ENCODE measurements around the gene IL9. TPM values are rescaled to one million over a fixed set of nuclear protein-coding genes. Genes with fewer than 3 reads are reported as not detected.

IL9 gene
- total RNA-seq, 2 donors from 2014 or later: not detected

GRCh38 chr5:135901633-135902032, 6.0 kb upstream of the IL9 start:
- H3K9ac ChIP-seq (ENCODE audit: low read depth in 2 of 2, low read length in 2 of 2): no peak overlapping the region
- intact Hi-C loops (cut with DNase I): no loop called here
- no peaks in the 10 kb centered on the region for H3K27me3 ChIP-seq
- no peak for TF ChIP-seq CTCF (IDR thresholded peaks at IDR 0.05)
- H3K4me3 ChIP-seq: no peak overlapping the region
- DNase-seq: no peak
- H3K9me3 ChIP-seq: no peaks in the 10 kb centered on the region
- no peak overlapping the region for H3K27ac ChIP-seq
- no peaks in the 10 kb centered on the region for H3K36me3 ChIP-seq
- H3K4me1 ChIP-seq: no peaks in the 10 kb centered on the region

- no peak for DNase-seq
- H3K9me3 ChIP-seq: no peaks in the 10 kb centered on the region
- TF ChIP-seq CTCF (IDR thresholded peaks at IDR 0.05): no peak
- H3K27ac ChIP-seq: no peak overlapping the region
- H3K9ac ChIP-seq (ENCODE audit: low read depth in 2 of 2, low read length in 2 of 2): no peak overlapping the region
- no peaks in the 10 kb centered on the region for H3K4me1 ChIP-seq
- intact Hi-C loops (cut with DNase I): no loop called here
- no peak overlapping the region for H3K4me3 ChIP-seq
- H3K36me3 ChIP-seq: no peaks in the 10 kb centered on the region
- no peaks in the 10 kb centered on the region for H3K27me3 ChIP-seq
These were observed 4.6 kb upstream of the IL9 start for GRCh38 chr5:135900276-135900675.

- no peak for TF ChIP-seq CTCF (IDR thresholded peaks at IDR 0.05)
- intact Hi-C loops (cut with DNase I): no loop called here
- Histone ChIP-seq H3K9ac (ENCODE audit: low read depth in 2 of 2, low read length in 2 of 2) (no peak overlapping the region), H3K36me3 (no peaks in the 10 kb centered on the region), H3K27ac (no peak overlapping the region), H3K27me3 (no peaks in the 10 kb centered on the region), H3K9me3 (no peaks in the 10 kb centered on the region), H3K4me3 (no peak overlapping the region), H3K4me1 (no peaks in the 10 kb centered on the region)
- no peak for DNase-seq
These were observed 3.0 kb upstream of the IL9 start for GRCh38 chr5:135898651-135899050.

DNA sequence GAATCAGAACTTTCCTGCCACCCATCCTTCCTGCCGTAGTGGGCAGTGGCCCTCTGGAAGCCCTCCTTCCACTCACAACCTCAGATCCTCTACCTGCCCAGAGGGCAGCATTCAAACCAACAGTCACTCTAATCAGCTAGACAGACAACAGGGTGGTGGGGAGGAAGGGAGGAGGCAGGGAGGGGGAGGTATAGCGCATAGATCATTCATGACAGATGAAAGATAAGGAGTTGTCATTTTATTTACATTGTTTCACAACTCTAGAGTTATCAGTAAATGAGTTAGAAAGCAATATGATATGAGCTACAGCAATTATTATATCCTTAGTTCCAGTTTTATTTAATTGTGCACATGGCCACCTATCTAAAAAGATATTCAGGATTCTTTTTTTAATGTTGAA, 852 bp downstream of the IL9 start:
- DNase-seq: no peak
- Histone ChIP-seq H3K36me3 (no peaks in the 10 kb centered on the region), H3K4me1 (no peaks in the 10 kb centered on the region), H3K27ac (no peak overlapping the region), H3K27me3 (no peaks in the 10 kb centered on the region), H3K9me3 (no peaks in the 10 kb centered on the region), H3K4me3 (no peak overlapping the region), H3K9ac (ENCODE audit: low read depth in 2 of 2, low read length in 2 of 2) (no peak overlapping the region)
- intact Hi-C loops (cut with DNase I): no loop called here
- no peak for TF ChIP-seq CTCF (IDR thresholded peaks at IDR 0.05)

DNA sequence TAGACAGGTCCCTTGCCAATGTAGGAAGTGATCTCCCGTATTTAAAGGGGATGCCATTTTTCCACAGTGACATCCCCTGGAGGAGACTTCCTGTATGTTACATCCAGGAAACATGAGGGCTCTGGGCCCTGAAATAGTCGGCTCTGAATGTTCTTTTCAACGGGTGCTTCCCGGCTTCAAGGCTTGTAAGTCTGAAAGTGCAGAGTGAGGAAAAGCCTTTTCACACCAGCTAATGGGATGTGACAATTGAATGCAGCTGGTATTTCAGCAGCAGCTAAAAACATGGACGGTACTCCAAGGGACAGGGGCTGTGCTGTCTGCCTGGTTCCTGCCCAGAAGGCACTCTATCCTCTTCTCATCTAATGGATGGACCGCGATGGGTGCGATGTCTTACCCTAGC, 1.4 kb downstream of the IL9 start:
- no peaks in the 10 kb centered on the region for H3K36me3 ChIP-seq
- no peak overlapping the region for H3K4me3 ChIP-seq
- intact Hi-C loops (cut with DNase I): no loop called here
- no peak overlapping the region for H3K27ac ChIP-seq
- no peaks in the 10 kb centered on the region for H3K4me1 ChIP-seq
- no peak for DNase-seq
- H3K27me3 ChIP-seq: no peaks in the 10 kb centered on the region
- no peak overlapping the region for H3K9ac ChIP-seq (ENCODE audit: low read depth in 2 of 2, low read length in 2 of 2)
- no peaks in the 10 kb centered on the region for H3K9me3 ChIP-seq
- TF ChIP-seq CTCF (IDR thresholded peaks at IDR 0.05): no peak

GRCh38 chr5:135891791-135892190, 3.9 kb downstream of the IL9 start:
- TF ChIP-seq CTCF (IDR thresholded peaks at IDR 0.05): no peak
- no peaks in the 10 kb centered on the region for H3K9me3 ChIP-seq
- no peaks in the 10 kb centered on the region for H3K4me1 ChIP-seq

More at GRCh38 chr5:135891791-135892190, 3.9 kb downstream of the IL9 start:
- no peak for DNase-seq
- H3K9ac ChIP-seq (ENCODE audit: low read depth in 2 of 2, low read length in 2 of 2): no peak overlapping the region
- H3K27me3 ChIP-seq: no peaks in the 10 kb centered on the region
- H3K27ac ChIP-seq: no peak overlapping the region
- intact Hi-C loops (cut with DNase I): no loop called here
- no peaks in the 10 kb centered on the region for H3K36me3 ChIP-seq
- no peak overlapping the region for H3K4me3 ChIP-seq
